ENCODE results near the gene PFDN2.

Gene PFDN2

DNA sequence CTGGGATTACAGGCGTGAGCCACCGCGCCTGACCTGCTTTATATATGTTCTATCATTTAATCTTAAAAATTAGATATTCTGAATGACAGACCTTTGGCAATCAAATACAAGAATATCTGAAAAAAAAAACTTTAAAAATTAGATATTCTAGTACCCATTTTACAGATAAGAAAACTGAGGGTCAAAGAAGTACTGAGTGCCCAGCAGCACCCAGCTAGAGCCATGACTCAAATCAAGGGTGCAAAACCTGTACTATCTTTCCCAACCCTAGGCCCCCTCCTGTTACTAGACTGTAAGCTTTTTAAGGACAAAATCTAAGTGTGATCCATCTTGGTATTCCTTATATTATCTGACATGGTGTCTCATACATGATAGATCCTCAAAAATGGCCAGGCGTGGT, 56.4 kb downstream of the PFDN2 start:
- Mint-ChIP-seq H3K27me3 (no peaks in the 10 kb centered on the region), H3K9me3 (no peaks in the 10 kb centered on the region), H3K4me3 (peak overlapping the region; percentile 44 to 81), H3K27ac (peak overlapping the region; percentile 89 to 91), H3K4me1 (ENCODE audit: low read depth in 2 of 2) (peaks cover 53 to 59% of the 10 kb centered on the region in 2 donors), H3K36me3 (ENCODE audit: insufficient read depth) (peaks cover 88% of the 10 kb centered on the region)
- DNase-seq: no peak
- ATAC-seq (replicated peaks): no peak

DNA sequence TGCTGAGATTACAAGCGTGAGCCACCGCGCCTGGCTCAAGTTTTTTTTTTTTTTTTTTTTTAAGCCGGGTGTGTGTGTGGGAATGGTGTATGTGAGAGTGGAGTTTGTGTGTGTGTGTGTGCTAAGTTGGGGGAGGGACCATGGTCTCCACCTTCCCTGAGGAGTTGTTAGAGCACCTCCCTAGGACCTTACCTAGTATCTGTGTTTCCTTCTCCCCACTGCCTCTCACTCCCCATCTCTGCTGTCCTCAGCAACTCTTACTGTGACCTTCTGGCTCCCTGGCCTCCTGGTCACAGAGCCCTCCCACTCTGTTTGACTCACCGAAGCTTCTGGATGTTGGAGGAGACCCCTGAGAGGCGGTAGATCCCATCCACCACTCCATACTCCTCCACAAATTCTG, 58.5 kb downstream of the PFDN2 start:
- H3K4me3 Mint-ChIP-seq: peak overlapping the region; percentile 44 to 50
- peak overlapping the region; percentile 89 to 91 for H3K27ac Mint-ChIP-seq
- peaks cover 52 to 60% of the 10 kb centered on the region in 2 donors for H3K4me1 Mint-ChIP-seq (ENCODE audit: low read depth in 2 of 2)
- no peaks in the 10 kb centered on the region for H3K9me3 Mint-ChIP-seq
- DNase-seq (no peak), ATAC-seq (replicated peaks) (no peak)
- H3K27me3 Mint-ChIP-seq: no peaks in the 10 kb centered on the region
- H3K36me3 Mint-ChIP-seq (ENCODE audit: insufficient read depth): peaks cover 93% of the 10 kb centered on the region

DNA sequence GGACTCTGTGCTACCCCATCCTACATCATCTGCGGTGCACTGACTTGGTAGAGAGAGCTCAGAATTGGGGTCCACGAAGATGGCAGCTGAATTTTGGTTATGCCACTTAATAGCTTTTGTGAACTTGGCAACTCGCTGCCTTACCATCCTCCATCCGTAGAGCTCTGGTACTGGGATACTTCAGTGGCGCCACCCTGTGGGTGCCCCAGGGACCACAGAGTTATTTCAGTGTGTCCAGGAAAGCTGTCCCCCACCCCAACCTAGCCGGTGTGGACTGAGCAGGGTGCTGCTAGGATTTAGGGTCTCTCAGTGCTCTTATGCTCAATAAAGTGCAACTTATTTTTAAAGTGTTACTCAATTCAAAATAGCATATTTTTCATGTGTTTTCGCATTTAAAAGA, 63.0 kb downstream of the PFDN2 start:
- peaks cover 34 to 37% of the 10 kb centered on the region in 2 donors for H3K4me1 Mint-ChIP-seq (ENCODE audit: low read depth in 2 of 2)
- H3K4me3 Mint-ChIP-seq: no peak overlapping the region
- no peaks in the 10 kb centered on the region for H3K9me3 Mint-ChIP-seq
- DNase-seq: no peak
- H3K27me3 Mint-ChIP-seq: no peaks in the 10 kb centered on the region
- no peak for ATAC-seq (replicated peaks)
- H3K27ac Mint-ChIP-seq: peak overlapping the region in 1 of 2 donors; percentile 41
- peaks cover 95% of the 10 kb centered on the region for H3K36me3 Mint-ChIP-seq (ENCODE audit: insufficient read depth)

DNA sequence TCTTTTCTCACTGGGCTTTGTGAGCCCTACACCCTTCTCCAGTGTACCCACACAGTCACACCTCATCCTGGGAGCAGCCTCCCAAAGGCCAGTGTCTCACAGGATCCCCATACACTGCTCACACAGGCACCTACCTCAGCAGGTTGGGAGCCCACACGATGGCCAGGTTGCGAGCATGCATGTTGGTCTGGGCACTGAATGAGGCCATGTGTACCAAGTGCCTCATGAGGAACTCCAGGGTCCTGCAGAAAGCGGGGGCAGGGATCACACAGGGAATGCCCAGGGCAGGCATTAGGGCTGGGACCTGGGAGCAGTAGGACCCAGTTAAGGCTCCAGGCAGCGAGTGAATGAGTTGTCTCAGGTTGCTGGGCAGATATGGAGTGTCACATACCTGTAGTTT, 63.6 kb downstream of the PFDN2 start:
- Mint-ChIP-seq H3K27me3 (no peaks in the 10 kb centered on the region), H3K9me3 (no peaks in the 10 kb centered on the region), H3K4me1 (ENCODE audit: low read depth in 2 of 2) (peaks cover 30 to 31% of the 10 kb centered on the region in 2 donors), H3K4me3 (no peak overlapping the region), H3K36me3 (ENCODE audit: insufficient read depth) (peaks cover 95% of the 10 kb centered on the region), H3K27ac (peak overlapping the region in 1 of 2 donors; percentile 81)
- ATAC-seq (replicated peaks) (no peak), DNase-seq (no peak)

DNA sequence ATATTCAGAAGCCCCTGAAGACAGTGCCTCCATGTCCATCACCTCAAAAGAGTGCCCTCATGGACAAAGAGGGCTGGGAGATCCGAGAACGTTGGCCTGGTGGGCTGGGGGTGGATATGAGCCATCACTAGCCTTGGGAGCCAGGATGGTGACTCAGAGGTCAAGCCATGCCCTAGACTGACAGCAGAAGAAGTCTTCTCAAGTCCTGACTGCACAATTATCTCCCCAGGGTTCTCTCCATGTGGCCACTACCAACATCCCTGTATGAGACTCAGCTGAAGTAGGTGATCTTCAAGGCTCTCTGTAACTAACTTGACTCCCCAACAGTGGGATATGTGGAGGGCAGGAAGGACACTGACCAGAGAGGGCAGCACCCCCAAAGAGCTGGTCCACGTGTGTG, 64.9 kb downstream of the PFDN2 start:
- Mint-ChIP-seq H3K4me3 (no peak overlapping the region), H3K36me3 (ENCODE audit: insufficient read depth) (peaks cover 91% of the 10 kb centered on the region), H3K4me1 (ENCODE audit: low read depth in 2 of 2) (peaks cover 36 to 39% of the 10 kb centered on the region in 2 donors), H3K27me3 (no peaks in the 10 kb centered on the region), H3K27ac (peak overlapping the region in 1 of 2 donors; percentile 59), H3K9me3 (no peaks in the 10 kb centered on the region)
- ATAC-seq (replicated peaks) (no peak), DNase-seq (no peak)

DNA sequence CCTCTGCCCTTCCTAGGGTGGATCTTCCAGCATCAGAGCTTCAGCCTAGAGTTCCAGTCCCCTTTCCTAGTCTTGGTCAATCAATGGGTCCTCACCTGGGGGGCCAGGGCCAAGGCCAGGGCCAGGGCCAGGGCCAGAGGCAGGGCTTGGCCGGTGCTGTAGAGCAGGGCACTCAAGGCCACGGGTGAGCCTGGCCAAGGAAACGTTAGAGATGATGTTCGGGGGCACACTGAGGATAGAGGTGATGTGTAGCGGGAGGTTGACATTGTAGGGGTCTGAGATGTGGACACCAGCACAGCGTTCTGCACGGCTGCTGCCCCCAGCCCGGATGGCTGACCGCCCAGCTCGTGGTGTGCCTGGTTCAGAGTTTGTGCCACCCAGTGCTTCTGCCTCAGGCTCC, 66.6 kb downstream of the PFDN2 start:
- Mint-ChIP-seq H3K36me3 (ENCODE audit: insufficient read depth) (peaks cover 86% of the 10 kb centered on the region), H3K4me1 (ENCODE audit: low read depth in 2 of 2) (peaks cover 34 to 35% of the 10 kb centered on the region in 2 donors), H3K9me3 (no peaks in the 10 kb centered on the region), H3K27ac (peak overlapping the region; percentile 10 to 54), H3K4me3 (no peak overlapping the region), H3K27me3 (no peaks in the 10 kb centered on the region)
- ATAC-seq (replicated peaks): no peak
- no peak for DNase-seq
